Smooth muscle cell (in vitro differentiated cells): ENCODE data around the gene WDFY2. TPM values are rescaled to one million over a fixed set of nuclear protein-coding genes. Genes with fewer than 3 reads are reported as not detected.

Source experiments
- DNase-seq: peaks from one replicate; lab custom pipeline; 2025; ENCODE audit not compliant: unreplicated experiment; lab: John Stamatoyannopoulos, UW
- H2AFZ ChIP-seq: fragments of 200-600 bp; sonication (generic); 2 replicates; pipeline ENCODE4 v1.6.0; 2016; ENCODE audit warnings: antibody characterized with exemption, low read depth, mild to moderate bottlenecking
- H3F3A ChIP-seq: fragments of 200-600 bp; sonication (generic); 2 replicates; pipeline ENCODE4 v1.6.0; 2017; ENCODE audit warnings: antibody characterized with exemption, low read depth
- H3K27ac ChIP-seq: fragments of 200-600 bp; sonication (generic); 2 replicates; pipeline ENCODE4 v1.5.1; 2016; ENCODE audit warnings: low read depth, mild to moderate bottlenecking
- H3K27me3 ChIP-seq: fragments of 200-600 bp; sonication (generic); 2 replicates; pipeline ENCODE4 v1.6.1; 2016; ENCODE audit warnings: low read depth, mild to moderate bottlenecking
- H3K36me3 ChIP-seq: fragments of 200-600 bp; sonication (generic); 2 replicates; pipeline ENCODE4 v1.5.1; 2016; ENCODE audit warnings: low read depth
- H3K4me1 ChIP-seq: fragments of 200-600 bp; sonication (generic); 2 replicates; pipeline ENCODE4 v1.5.1; 2016; ENCODE audit warnings: low read depth
- H3K4me2 ChIP-seq: fragments of 200-600 bp; sonication (generic); 2 replicates; pipeline ENCODE4 v1.6.0; 2016; ENCODE audit warnings: mild to moderate bottlenecking
- H3K4me3 ChIP-seq: fragments of 200-600 bp; sonication (generic); 2 replicates; pipeline ENCODE4 v1.5.1; 2016; ENCODE audit warnings: mild to moderate bottlenecking
- H3K79me2 ChIP-seq: fragments of 200-600 bp; sonication (generic); 2 replicates; pipeline ENCODE4 v1.6.0; 2016; ENCODE audit warnings: low read depth, mild to moderate bottlenecking
- H3K9ac ChIP-seq: fragments of 200-600 bp; sonication (generic); 2 replicates; pipeline ENCODE4 v1.6.0; 2016; ENCODE audit warnings: low read depth
- H3K9me3 ChIP-seq: fragments of 200-600 bp; sonication (generic); replicated peaks from 2 replicates; pipeline ENCODE4 v1.5.1; 2016; ENCODE audit warnings: low read depth
- H4K20me1 ChIP-seq: fragments of 200-600 bp; sonication (generic); 2 replicates; pipeline ENCODE4 v1.6.0; 2016; ENCODE audit warnings: low read depth
- WGBS: methylation state at CpG from one replicate; pipeline ENCODE4 v1.1.7; 2016; ENCODE audit warnings: low lambda C conversion rate; 5-methylcytosine and 5-hydroxymethylcytosine counted together
- polyA plus RNA-seq: library from polyadenylated mRNA; unstranded; fragments of >200 nt; fragmentation: Nextera tagmentation; extraction: Ambion mirVana; gene quantifications from 2 replicates; pipeline ENCODE4 v1.2.1, GENCODE V29; 2016
- total RNA-seq: library from RNA; depleted of rRNA; stranded (reverse); fragments of >200 nt; gene quantifications from 2 replicates; pipeline ENCODE4 v1.2.3, GENCODE V29; 2014
- TF ChIP-seq, protein P1 (sequence below): fragments of 200-600 bp; sonication (generic); IDR thresholded peaks from 2 replicates; pipeline ENCODE4 v1.5.1; 2017; ENCODE audit warnings: borderline replicate concordance, mild to moderate bottlenecking, antibody characterized with exemption; ENCODE audit not compliant: insufficient read depth, poor library complexity, severe bottlenecking

The WDFY2 gene
- total and polyA plus RNA-seq, 2 experiments from 2014 or later = 6.6 to 13.7 TPM

DNA sequence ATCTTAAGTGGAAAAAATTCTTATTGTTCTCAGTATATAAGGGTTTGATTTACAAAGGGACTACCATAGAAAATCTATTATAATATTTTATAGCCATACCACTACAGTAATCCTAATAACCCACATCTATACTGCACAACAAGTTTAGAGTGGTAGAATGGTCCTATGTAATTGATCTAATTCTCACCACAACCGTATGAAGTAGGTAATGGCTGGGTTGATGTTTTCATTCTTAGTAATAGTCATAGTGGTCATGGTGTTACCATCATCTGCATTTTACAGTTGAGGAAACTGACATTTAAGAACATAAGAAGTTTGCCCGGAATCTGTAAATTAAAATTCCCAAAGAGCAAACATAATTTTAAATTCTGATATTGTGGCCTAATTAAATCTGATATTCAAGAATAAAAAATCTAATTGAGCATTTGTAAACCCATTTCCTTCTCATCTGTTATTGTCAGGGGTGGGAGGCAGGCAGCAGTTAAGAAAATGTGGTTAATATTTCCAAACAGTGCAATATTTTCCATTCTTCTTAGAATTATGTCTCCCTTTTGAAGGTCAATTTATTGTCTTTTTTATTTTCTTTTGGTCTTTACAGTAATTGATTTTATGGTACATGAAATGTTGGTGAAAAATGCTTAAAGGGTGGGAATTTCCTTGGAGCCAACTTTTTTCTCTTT, 154.1 kb downstream of the WDFY2 start:
- no peak overlapping the region for H3K4me3 ChIP-seq
- H3K27ac ChIP-seq = no peak overlapping the region
- no peaks in the 10 kb centered on the region for H3K79me2 ChIP-seq
- H3K27me3 ChIP-seq = no peaks in the 10 kb centered on the region
- no peaks in the 10 kb centered on the region for H4K20me1 ChIP-seq
- no peak overlapping the region for H3K4me2 ChIP-seq
- TF ChIP-seq, protein P1, sequence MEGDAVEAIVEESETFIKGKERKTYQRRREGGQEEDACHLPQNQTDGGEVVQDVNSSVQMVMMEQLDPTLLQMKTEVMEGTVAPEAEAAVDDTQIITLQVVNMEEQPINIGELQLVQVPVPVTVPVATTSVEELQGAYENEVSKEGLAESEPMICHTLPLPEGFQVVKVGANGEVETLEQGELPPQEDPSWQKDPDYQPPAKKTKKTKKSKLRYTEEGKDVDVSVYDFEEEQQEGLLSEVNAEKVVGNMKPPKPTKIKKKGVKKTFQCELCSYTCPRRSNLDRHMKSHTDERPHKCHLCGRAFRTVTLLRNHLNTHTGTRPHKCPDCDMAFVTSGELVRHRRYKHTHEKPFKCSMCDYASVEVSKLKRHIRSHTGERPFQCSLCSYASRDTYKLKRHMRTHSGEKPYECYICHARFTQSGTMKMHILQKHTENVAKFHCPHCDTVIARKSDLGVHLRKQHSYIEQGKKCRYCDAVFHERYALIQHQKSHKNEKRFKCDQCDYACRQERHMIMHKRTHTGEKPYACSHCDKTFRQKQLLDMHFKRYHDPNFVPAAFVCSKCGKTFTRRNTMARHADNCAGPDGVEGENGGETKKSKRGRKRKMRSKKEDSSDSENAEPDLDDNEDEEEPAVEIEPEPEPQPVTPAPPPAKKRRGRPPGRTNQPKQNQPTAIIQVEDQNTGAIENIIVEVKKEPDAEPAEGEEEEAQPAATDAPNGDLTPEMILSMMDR = no peak
- peaks cover 17% of the 10 kb centered on the region for H3K4me1 ChIP-seq
- no peak overlapping the region for H3K9ac ChIP-seq
- H3K9me3 ChIP-seq = no peaks in the 10 kb centered on the region
- peaks cover 14% of the 10 kb centered on the region for H3F3A ChIP-seq
- H2AFZ ChIP-seq = no peak overlapping the region
- H3K36me3 ChIP-seq = no peaks in the 10 kb centered on the region
- 98% methylated on average over 2 of the region's 2 CpGs for WGBS
- no peak for DNase-seq

DNA sequence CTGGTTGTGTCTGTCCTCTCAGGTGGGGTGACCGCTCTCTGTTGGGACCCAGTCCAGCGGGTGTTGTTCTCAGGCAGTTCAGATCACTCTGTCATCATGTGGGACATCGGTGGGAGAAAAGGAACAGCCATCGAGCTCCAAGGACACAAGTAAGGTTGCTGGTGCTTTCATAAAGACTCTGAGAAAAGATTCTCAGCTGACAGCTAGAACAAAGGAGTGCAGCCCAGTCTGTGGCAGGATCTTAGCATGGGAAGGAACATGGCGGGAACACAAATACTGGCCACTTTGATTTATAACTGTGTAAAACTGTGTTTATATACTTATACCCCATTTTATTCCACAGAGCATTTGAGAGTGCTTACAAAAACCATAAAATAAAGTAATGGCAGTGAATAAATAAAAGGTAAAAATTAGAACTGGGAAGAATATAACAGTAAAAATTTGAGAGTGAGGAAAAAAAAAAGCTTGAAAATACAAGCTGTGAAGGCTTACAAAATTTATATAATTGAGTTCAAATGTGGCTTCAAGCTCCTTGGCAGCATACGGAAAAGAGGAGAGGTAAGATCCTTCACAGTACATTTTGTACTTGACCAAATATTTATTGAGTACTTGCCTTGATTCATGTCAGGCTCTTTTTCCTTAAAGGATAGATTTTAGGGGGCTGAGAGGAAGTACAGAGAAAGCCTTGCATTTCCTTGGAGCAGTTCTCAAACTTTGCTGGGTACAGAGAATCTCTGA, 154.9 kb downstream of the WDFY2 start:
- Histone ChIP-seq H3F3A (peaks cover 14% of the 10 kb centered on the region), H2AFZ (no peak overlapping the region), H3K27ac (peak overlapping the region; percentile 83), H3K36me3 (no peaks in the 10 kb centered on the region), H3K4me3 (no peak overlapping the region), H3K27me3 (no peaks in the 10 kb centered on the region), H3K4me1 (peaks cover 11% of the 10 kb centered on the region), H3K4me2 (peak overlapping the region; percentile 49), H3K9ac (peak overlapping the region; percentile 6), H3K9me3 (no peaks in the 10 kb centered on the region), H3K79me2 (no peaks in the 10 kb centered on the region), H4K20me1 (no peaks in the 10 kb centered on the region)
- TF ChIP-seq, protein P1 = no peak
- WGBS = 86% methylated on average over 6 of the region's 6 CpGs
- DNase-seq = no peak

DNA sequence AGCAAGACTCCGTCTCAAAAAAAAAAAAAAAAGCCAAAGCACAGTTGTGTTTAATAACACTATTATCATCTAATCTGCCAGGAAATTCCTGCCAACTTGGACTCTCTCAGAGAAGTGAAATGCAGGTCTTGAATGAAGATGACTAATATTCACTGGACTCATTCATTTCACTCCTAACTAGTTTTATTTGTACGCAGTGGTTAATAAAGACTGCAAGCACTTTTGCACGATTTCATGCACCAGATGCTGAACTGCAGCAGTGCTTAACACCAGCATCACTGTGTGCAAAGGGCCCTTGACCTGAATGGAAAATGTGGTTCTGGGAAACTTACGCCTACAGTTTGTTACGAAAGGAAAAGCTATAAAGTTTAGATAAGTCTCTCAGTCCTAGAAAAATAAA, 156.4 kb downstream of the WDFY2 start:
- Histone ChIP-seq H4K20me1 (no peaks in the 10 kb centered on the region), H3K36me3 (no peaks in the 10 kb centered on the region), H3F3A (peaks cover 14% of the 10 kb centered on the region), H3K27ac (peak overlapping the region; percentile 83), H2AFZ (no peak overlapping the region), H3K9me3 (no peaks in the 10 kb centered on the region), H3K4me3 (no peak overlapping the region), H3K4me2 (peak overlapping the region; percentile 49), H3K4me1 (peaks cover 5% of the 10 kb centered on the region), H3K9ac (no peak overlapping the region), H3K79me2 (no peaks in the 10 kb centered on the region), H3K27me3 (no peaks in the 10 kb centered on the region)
- no peak for DNase-seq
- 34% methylated on average over 5 of the region's 5 CpGs for WGBS
- TF ChIP-seq, protein P1 = no peak
